GM19372 (cell line): ENCODE measurements around the gene TTLL5.
"Not testable (repeated sequence)": the region's sequence is repeated elsewhere in the genome, so short reads cannot be mapped to it uniquely, and the experiment has no call there.

Experiments used
- ATAC-seq: cut with Tn5 transposase; IDR thresholded peaks from one replicate; pipeline ENCODE4 v1.9.1; 2021; ENCODE audit warnings: mild to moderate bottlenecking, low read depth, moderate library complexity; ENCODE audit not compliant: unreplicated experiment

Gene TTLL5

DNA sequence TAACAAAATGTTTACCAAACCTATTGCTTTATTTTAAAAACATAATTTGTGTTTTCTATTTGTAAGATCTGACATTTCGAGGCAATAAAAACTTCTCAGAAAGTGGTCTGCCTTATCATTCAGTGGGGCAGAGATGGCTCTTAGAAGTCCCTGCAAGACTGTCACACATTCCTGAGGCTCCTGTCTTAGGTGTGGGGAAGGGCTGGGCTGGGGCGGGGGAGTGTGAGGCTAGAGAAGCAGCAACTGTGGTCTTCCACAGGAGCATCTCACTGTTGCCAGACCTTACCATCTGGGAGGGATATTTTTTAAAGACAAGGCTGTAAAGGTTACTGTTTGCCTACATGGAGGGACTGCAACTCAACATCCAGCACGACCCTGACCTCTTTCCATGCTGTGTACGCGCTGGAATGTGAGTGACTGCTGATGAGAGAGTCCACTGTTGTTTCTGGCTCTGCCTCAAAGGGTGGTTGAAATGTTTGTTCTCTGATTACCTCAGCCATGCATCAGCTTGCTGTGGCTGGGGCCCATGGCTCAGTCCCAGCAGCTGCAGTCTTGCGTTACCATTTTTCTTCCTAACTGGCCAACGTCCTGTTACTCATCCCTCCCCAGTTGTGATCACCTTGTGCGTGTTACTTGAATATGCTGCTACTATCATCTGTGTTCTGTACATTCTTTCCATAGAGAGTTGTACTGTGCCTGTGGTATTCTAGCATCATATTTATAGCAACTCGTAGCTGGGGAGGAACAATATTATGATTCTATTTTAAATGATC, 12.8 kb upstream of the TTLL5 start:
- no peak for ATAC-seq

- ATAC-seq: no peak
These were observed 11.7 kb upstream of the TTLL5 start for GRCh38 chr14:75649337-75649736.

DNA sequence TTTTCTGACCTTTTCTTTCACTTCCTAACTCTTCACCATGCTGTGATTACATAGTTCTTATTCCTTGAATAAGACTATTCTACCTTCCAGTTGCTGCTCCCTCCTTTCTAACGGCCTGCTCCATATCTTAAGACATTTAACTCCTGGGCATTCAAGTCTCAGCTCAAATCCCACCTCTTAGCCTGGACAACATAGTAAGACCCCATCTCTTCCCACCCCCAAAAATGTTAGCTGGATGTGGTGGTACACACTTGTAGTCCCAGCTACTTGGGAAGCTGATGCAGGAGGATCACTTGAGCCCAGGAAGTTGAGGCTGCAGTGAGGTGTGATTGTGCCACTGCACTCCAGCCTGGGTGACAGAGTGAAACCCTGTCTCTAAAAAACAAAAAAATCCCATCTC, 11.3 kb upstream of the TTLL5 start:
- ATAC-seq: no peak

- no peak for ATAC-seq
These were observed 10.6 kb upstream of the TTLL5 start for GRCh38 chr14:75650253-75651058.

GRCh38 chr14:75653563-75653962, 7.5 kb upstream of the TTLL5 start:
- no peak for ATAC-seq

GRCh38 chr14:75654127-75654732, 6.8 kb upstream of the TTLL5 start:
- ATAC-seq: no peak

DNA sequence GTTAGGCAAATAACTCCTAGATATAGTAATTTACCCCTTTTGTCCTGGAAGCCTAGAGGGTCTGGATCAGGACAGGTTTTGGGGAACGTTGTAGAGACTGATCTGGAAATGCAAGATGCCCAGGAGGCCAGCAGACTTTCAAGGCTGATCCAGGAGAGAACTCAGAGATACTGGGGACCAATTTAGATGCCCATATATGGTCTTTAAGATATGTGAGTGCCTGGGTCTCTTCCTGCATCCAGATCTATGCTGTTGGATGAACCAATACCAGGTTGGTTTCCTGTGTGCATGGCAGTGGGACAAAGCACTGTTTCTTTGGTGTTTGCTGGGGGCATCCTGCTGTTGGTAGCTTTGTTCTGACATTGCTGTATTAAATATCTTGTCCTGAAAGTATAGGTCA, 5.8 kb upstream of the TTLL5 start:
- no peak for ATAC-seq

GRCh38 chr14:75657331-75657730, 3.7 kb upstream of the TTLL5 start:
- no peak for ATAC-seq

- no peak for ATAC-seq
These were observed 2.1 kb upstream of the TTLL5 start for GRCh38 chr14:75658957-75659356.

DNA sequence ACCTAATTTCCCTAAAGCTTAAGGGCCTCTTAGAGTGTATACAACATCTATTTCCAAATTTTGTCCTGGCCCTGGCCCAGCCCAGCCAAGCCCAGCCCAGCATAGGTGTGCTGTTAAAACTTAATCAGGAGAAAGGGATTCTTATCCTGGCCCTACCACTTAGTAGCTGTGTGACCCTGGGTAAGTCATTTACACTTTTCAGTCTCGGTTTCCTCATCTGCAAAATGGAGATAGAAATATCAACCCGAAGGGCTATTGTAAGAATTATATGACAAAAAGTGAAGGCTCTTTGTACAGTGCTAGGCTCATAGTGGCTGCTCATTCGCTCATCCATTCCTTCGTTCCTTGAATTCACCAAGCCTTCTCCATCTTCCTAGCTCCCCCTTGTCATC, 812 bp upstream of the TTLL5 start:
- ATAC-seq: no peak

DNA sequence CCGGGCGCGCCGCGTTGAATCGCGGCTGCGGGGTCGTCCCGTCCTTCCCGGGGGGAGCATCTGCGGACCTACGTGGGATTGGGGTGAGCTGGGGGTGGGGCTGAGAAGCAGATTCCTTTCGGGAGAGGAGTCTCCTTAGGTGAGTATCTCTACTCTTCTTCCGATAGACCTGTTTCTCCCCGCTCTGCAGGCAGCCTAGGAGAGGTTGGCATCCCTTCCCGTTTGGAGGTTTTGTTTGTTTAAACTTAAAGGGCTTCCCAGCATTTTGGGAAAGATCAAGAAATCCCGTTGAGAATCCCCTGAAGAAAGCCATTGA, 411 bp downstream of the TTLL5 start:
- ATAC-seq: no peak

GRCh38 chr14:75662966-75663365, 1.9 kb downstream of the TTLL5 start:
- ATAC-seq: no peak

GRCh38 chr14:75667099-75667765, 6.2 kb downstream of the TTLL5 start:
- no peak for ATAC-seq

DNA sequence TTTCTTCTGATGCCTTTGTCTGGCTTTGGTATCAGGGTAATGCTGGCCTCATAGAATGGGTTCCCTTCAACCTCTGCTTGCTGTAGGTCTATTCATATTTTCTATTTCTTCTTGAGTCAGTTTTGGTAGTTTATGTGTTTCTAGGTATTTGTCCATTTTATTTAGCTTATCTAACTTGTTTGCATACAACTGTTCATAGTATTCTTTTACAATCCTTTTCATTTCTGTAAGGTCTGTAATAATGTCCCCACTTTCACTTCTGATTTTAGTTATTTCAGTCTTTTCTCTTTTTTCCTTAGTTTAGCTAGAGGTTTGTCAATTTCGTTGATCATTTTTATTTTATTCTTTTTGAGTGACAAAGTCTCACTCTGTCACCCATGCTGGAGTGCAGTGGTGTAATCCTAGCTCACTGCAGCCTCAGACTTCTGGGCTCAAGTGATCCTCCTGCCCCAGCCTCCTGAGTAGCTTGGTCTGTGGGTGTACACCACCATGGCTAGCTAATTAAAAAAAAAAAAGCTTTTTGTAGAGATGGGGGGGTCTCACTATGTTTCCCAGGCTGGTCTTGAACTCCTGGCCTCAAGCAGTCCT, 11.7 kb downstream of the TTLL5 start:
- ATAC-seq: no peak

DNA sequence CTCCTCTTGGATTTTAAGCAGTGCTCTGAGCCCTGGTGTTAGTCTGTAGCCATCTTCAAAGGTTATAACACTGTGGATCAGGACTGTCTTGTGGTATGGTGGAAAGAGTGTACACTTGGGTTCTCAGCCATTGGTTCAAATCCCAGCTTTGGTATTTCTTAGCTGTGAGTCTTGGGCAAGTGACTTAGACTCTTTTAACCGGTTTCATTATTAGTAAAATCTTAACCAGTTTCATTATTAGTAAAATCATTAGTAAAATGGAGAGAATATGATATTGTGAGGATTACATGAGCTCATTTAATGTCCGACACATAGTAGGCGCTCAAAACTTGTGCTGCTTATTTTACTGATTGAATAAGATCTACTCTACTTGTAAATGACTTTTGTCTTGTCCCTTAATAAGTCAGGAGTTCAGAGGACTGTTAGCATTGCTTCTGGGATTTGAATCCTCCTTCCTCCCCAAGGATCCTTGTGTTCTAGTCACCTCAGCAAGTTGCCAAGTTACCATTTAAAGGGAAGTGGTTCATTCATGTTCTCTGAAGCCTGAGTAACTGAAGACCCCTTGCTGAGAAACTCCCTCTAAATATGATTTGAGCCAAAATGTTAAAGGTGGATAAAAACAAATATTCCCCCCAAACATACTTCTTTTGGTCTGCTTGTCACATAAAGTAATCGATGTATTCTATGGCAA, 12.4 kb downstream of the TTLL5 start:
- no peak for ATAC-seq

- ATAC-seq: no peak
These were observed 14.4 kb downstream of the TTLL5 start for GRCh38 chr14:75675265-75675960.

GRCh38 chr14:75685910-75686309, 24.9 kb downstream of the TTLL5 start:
- ATAC-seq: no peak

DNA sequence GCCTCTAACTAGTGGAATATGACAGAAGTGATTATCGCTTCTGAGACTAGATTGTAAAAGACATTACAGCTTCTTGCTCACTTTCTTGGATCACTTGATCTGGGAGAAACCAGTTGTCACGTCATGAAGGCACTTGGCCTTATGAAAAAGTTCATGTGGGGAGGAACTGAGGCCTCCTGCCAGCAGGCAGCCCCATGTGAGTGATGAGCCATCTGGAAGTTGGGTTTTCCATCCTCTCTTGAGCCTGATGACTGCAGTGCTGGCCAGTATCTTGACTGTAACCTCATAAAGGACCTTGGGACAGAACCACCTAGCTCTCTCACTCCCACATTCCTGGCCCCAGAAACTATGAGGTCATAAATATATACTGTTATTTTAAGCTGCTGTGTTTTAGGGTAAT, 28.0 kb downstream of the TTLL5 start:
- ATAC-seq: no peak

DNA sequence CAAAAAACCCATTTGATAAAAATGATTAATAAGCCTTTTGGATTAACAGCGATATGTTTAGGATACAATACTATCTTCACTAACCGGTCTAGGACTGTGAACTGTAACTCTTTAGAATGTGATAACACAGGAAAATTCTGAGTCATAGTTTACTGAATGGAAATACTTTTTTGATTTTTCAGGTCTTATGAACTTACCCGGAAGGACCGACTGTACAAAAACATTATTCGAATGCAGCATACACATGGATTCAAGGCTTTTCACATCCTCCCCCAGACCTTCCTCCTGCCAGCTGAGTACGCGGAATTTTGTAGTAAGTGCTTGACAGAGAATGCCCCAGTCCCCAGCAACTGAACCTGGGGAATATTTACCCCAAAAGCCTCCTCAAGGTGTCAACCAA, 29.0 kb downstream of the TTLL5 start:
- no peak for ATAC-seq

GRCh38 chr14:75695025-75695424, 34.0 kb downstream of the TTLL5 start:
- ATAC-seq: not testable (repeated sequence)
